ENCODE results near the gene IGFBP3.

IGFBP3 gene

DNA sequence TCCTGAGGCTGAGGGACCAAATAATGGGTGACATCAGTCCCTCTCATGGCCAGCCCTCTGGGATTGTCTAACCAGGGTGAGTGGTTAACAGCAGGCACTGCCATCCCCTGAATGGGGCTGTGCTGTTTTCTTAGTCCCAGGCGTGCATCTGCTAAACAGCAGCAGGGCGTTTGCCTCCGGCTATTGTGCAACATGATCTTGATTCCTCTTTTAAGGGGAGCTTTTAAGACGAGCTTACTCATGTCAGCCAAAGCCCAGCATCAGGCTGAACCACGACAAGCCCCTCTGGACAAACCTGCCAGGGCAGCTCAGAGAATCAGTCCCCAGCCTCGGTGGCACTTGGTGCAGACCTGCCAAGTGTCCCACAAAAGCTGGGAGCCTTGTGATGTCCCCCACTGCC is 16.2 kb upstream of the IGFBP3 start:
- TF ChIP-seq GATA3 (IDR thresholded peaks at IDR 0.05; ENCODE audit: low read depth, low read length) (no peak), GATA2 (IDR thresholded peaks at IDR 0.05; ENCODE audit: low read depth, low read length) (no peak)

DNA sequence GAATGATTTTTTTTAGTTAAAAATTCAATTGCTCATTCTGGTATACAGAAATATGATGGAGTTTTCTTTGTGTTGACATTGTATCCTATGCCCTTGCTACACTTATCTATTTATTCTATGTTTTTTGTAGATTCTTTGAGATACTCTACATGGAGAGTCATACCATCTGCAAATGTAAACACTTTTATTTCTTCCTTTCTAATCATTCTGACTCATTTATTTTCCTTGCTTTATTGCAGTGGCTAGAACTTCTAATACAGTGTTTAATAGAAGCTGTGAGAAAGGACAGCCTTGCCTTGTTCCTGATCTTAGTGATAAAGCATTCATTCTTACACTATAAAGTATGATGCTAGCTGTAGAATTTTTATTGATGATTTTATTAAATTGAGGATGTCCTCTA is 9.9 kb upstream of the IGFBP3 start:
- TF ChIP-seq GATA2 (IDR thresholded peaks at IDR 0.05; ENCODE audit: low read depth, low read length): no peak
- TF ChIP-seq GATA3 (IDR thresholded peaks at IDR 0.05; ENCODE audit: low read depth, low read length): no peak

DNA sequence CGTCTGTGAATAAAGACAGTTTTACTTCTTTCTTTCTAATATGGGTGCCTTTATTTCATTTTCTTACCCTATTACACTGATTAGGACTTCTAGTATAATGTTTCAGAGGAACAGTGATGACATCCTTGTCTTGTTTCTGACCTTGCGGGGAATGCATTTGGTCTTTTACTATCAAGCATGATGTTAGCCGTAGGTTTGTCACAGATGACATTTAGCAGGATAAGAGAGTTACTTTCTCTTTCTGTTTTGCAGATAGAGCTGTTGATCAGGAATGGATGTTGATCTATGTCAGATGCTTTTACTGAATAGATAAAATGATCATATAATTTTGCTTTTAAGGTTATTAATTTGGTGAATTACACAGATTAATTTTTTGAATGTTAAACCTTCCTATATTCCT is 6.6 kb upstream of the IGFBP3 start:
- TF ChIP-seq GATA3 (IDR thresholded peaks at IDR 0.05; ENCODE audit: low read depth, low read length) (no peak), GATA2 (IDR thresholded peaks at IDR 0.05; ENCODE audit: low read depth, low read length) (no peak)

DNA sequence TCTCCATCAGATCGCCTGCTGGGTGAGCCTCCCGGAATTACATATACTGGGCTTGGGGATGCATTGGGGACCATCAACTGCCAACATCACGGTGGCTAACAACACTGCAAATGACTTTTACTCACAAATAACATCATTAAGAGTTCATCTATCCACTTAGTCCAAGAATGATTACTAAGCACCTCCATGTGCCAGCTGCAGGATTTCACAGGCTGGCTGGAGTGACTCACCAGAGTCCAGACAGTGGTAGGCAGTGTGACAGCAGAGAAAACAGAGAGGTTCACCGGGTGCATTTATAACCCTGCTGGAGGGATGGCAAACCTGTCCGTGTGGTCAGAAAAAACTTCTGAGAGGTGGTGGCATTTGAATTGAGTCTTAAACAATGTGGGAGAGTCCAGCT is 3.2 kb upstream of the IGFBP3 start:
- TF ChIP-seq GATA2 (IDR thresholded peaks at IDR 0.05; ENCODE audit: low read depth, low read length) (peak; percentile 33), GATA3 (IDR thresholded peaks at IDR 0.05; ENCODE audit: low read depth, low read length) (no peak)

DNA sequence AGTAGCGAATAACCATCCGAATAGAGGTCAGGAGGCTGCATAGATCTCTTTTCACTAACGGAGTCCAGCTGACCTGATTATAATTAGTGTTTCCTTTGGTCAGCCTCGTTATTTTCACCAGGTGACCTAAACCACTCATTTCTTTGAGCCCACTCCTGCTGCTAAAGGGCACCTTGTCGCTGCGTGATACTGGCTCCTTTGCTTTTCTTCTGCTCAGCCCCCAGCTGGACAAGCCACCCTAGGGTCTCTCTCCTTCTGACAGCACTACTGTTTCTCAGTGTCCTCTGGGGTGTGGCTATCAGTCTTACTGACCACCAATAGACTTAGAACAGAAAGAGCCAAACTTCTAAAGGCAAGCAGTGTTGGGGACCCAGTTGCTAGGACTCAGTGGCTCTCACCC is 2.7 kb upstream of the IGFBP3 start:
- TF ChIP-seq GATA3 (IDR thresholded peaks at IDR 0.05; ENCODE audit: low read depth, low read length) (no peak), GATA2 (IDR thresholded peaks at IDR 0.05; ENCODE audit: low read depth, low read length) (no peak)

DNA sequence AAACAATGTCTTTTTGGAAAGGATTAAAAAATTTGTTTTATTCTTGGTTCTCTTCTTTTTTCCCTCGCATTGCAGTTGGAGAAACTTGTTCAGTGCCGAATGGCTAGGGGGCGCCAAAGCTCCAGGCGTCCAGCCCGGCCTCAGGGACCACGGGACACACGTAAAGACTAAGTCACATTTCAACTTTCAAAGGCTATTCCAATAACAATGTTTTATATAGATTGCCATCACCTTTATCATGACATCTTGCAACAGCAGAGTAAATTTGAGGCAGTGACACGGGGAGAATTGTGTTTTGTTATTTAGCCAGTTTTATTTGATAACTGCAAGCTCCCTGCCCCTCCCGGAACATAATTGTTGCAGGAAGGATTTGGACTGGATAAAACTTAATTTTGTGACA is 2.2 kb upstream of the IGFBP3 start:
- TF ChIP-seq GATA3 (IDR thresholded peaks at IDR 0.05; ENCODE audit: low read depth, low read length) (peak; percentile 20; the same call in 1 of the 2 replicates), GATA2 (IDR thresholded peaks at IDR 0.05; ENCODE audit: low read depth, low read length) (peak; percentile 81)

DNA sequence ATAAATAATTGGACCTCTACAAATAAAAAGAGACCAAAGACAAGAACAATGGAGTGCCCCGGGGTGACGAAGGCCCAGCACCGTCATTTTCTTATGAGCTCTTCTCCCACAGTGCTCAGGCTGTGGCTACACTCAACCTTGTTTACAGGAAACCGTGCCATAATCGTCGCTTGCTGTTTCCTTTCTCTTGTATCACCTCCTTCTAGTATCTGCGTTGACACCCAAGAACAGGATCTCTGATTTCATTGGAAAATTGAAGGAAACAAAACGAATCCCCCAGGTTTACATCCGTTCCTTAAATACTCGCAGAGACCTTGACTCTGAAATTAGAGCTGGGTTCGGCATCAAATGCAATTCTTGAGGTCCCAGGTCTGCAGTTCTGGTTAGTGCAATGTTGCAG is 1.7 kb upstream of the IGFBP3 start:
- TF ChIP-seq GATA2 (IDR thresholded peaks at IDR 0.05; ENCODE audit: low read depth, low read length): no peak
- no peak for TF ChIP-seq GATA3 (IDR thresholded peaks at IDR 0.05; ENCODE audit: low read depth, low read length)

DNA sequence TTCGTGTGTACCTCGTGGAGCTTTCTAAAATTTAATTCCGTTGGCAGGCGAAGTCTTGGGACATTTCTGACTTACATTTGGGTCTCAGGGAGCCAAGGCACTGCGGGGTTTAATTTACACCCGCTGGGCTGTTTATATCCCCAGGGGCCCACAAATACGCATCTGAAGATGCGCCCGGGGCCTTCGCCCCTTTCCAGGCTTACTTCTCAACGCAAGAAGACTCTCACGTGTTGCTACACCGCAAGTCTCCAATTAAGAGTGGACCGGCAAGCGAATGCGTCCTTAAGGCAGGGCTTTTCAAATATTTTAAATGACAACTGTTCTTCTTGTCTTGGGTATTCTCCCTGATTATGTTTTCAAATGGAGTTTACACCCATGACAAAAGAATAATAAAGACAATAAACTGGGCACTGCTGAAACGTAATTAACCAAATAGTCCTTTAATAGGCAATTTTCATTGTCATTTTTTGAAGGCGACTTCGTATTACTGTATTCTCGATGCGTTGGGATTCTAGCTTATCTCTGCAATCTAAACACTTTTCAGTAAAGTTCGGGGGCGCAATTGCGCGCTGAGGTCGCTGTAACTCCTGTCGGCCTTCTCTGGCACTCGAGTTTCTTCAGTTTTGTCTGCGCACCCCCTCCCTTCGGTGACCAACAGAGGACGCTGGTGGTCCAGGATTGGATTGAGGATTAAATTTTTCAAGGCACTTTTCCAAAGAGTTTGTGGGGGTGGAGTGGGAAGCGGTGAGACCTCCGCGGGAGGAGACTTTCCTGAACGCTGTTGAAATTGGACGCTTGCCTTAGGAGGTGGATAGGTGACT is 837 bp upstream of the IGFBP3 start:
- TF ChIP-seq GATA2 (IDR thresholded peaks at IDR 0.05; ENCODE audit: low read depth, low read length): peak; percentile 91
- no peak; the same call in none of the 2 replicates for TF ChIP-seq GATA3 (IDR thresholded peaks at IDR 0.05; ENCODE audit: low read depth, low read length)

DNA sequence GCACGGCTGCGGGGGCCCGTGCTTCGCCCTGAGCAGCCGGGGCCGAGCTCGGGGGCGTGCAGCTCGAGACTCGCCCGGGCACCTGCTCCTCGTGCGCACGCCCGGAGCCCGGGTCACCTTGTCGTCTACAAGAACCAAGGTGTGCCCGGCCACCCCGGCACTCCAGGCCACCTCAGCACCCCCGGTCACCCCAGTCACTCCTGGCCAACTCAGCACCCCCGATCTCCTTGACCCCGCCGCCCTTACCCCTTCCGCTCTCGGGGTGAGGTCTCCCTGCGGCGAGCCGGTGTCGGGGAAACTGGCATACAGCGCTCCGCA is 268 bp upstream of the IGFBP3 start:
- TF ChIP-seq GATA2 (IDR thresholded peaks at IDR 0.05; ENCODE audit: low read depth, low read length): no peak
- no peak for TF ChIP-seq GATA3 (IDR thresholded peaks at IDR 0.05; ENCODE audit: low read depth, low read length)

DNA sequence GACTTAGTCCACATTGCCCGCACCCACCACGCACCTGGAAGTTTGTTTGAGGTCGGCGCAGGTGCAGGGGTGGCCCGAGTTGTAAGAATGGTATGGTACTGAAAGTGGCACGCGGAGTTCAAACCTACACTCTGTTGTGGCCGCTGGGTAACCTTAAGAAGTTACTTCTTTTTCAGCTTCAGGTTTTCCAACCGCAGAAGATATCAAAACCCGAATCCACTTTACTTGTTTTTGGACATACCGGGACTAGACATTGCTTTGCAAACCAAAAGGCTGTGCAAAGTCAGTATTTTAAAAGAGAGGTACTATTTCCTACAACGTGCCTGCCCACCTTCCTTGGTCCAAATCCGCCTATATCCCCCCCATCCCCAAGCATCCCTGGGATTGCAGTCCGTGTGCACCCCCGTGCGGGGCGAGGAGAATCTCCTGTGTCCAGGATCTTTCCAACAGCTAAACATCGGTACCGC is 1.0 kb downstream of the IGFBP3 start:
- TF ChIP-seq GATA2 (IDR thresholded peaks at IDR 0.05; ENCODE audit: low read depth, low read length): no peak
- TF ChIP-seq GATA3 (IDR thresholded peaks at IDR 0.05; ENCODE audit: low read depth, low read length): no peak

DNA sequence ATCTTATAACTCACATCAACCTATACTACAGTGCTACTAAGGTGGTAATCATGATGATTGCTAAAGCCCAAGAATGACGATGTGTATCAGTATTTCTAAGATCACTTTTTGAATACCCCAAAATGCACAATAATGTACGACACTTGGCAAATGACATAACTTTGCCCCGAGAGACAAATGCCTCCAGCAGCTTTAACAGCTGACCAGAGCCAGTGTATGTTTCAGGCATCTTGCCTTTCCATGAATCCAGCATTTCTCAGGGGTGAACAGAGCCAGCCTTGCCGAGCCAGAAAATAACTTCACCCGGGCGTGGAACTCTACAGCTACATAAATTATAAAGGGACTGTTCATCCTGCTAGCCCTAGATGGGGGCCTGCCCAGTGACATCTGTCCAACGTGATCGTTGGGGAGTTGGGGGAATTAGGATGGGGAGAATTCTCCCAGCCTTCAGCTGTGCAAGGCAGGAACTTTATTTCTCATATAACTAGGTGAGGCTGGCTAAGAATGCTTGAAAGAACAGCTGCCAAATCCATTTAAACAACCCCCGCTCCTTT is 1.8 kb downstream of the IGFBP3 start:
- TF ChIP-seq GATA3 (IDR thresholded peaks at IDR 0.05; ENCODE audit: low read depth, low read length) (no peak), GATA2 (IDR thresholded peaks at IDR 0.05; ENCODE audit: low read depth, low read length) (no peak)

DNA sequence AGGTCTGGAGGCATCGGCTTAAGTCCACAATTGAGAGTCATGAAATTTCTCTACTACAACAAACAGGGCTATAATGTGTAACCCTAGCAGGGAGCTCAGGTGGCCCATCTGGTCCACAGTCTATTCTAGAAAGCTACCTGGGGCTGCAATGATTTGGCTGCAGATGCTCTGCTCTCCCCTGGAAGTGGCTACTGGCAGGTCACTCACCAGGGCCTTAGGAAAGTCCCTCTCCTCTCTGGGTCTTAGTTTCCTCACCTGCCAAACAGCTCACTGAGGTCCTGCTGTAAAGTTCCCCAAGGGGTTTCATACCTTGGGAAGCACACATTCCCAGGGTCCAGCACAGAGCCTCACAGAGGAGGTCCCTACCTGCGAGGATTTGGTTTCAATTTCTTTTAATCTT is 2.5 kb downstream of the IGFBP3 start:
- no peak for TF ChIP-seq GATA2 (IDR thresholded peaks at IDR 0.05; ENCODE audit: low read depth, low read length)
- TF ChIP-seq GATA3 (IDR thresholded peaks at IDR 0.05; ENCODE audit: low read depth, low read length): no peak

DNA sequence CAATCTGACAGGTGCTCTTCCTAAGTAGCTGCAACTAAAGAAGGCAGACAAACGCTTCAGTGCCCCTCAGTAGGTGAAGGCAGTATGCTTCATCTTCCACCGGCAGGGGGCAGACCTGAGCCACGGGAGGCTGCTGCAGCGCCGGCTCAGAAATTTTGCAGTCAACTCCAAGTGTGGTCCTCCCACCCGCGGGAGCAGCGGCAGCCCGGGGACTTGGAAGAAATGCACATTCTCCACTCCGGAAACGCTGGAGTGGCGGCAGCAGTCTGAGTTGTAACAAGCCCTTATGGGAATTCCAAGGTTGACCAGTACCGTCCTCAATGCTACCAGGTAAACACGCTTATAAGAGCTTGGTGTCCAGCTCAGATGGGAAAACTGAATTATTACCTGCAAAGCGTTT is 3.4 kb downstream of the IGFBP3 start:
- TF ChIP-seq GATA2 (IDR thresholded peaks at IDR 0.05; ENCODE audit: low read depth, low read length) (no peak), GATA3 (IDR thresholded peaks at IDR 0.05; ENCODE audit: low read depth, low read length) (no peak)

DNA sequence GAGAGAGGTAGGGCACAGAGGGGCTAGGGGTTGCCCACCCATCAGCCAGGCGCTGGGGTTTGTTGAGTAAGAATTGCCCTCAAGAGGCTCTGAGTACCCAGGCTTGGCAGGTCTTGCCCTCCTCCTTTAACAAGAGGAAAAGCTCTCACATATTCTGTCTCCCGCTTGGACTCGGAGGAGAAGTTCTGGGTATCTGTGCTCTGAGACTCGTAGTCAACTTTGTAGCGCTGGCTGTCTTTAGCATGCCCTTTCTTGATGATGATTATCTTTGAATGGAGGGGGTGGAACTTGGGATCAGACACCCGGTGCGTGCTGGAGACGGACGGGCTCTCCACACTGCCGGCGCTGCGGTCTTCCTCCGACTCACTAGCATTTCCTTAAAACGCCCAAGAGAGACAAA is 4.0 kb downstream of the IGFBP3 start:
- no peak for TF ChIP-seq GATA2 (IDR thresholded peaks at IDR 0.05; ENCODE audit: low read depth, low read length)
- TF ChIP-seq GATA3 (IDR thresholded peaks at IDR 0.05; ENCODE audit: low read depth, low read length): no peak

DNA sequence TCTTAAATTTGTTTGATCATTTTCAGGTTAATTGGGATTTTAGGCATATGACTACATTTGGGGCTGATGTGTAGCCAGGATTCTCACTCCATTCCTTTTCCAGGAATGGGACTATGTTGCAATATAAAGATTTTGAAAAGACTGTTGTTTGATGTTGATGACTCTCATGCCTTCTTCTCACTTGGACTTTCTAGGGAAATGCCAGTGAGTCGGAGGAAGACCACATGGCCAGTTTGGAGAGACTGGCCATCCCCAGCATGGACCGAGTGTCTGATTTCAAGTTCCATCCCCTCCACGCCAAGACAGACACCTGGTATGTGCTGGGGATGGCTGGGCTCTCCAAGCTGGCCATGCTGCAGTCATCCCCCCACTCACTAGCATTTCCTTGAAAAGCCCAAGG is 5.5 kb downstream of the IGFBP3 start:
- TF ChIP-seq GATA3 (IDR thresholded peaks at IDR 0.05; ENCODE audit: low read depth, low read length) (no peak), GATA2 (IDR thresholded peaks at IDR 0.05; ENCODE audit: low read depth, low read length) (no peak)
